Immature natural killer cell (primary cell): ENCODE results near the gene FARSB. TPM values are rescaled to one million over a fixed set of nuclear protein-coding genes. Genes with fewer than 3 reads are reported as not detected.

ENCODE experiments used
- DNase-seq, 3 donors: peaks; one replicate each; pipeline ENCODE4 v3.0.0; 2022; ENCODE audit warnings: mixed read lengths in 1 of 3
- H3K27ac Mint-ChIP-seq, 6 donors: one replicate each; pipeline ENCODE4 v1.8.0; 2020; ENCODE audit warnings: mixed read lengths in 6 of 6, mild to moderate bottlenecking in 5 of 6, inconsistent platforms in 4 of 6, moderate library complexity in 3 of 6
- H3K27me3 Mint-ChIP-seq, 3 donors: one replicate each; pipeline ENCODE4 v1.8.0; 2020 to 2021; ENCODE audit warnings: low read depth in 3 of 3, mild to moderate bottlenecking in 3 of 3, mixed read lengths in 3 of 3, moderate library complexity in 3 of 3, inconsistent platforms in 1 of 3
- H3K36me3 Mint-ChIP-seq, 3 donors: one replicate each; pipeline ENCODE4 v1.8.0; 2020; ENCODE audit warnings: mixed read lengths in 3 of 3, inconsistent platforms in 2 of 3, mild to moderate bottlenecking in 2 of 3
- H3K4me1 Mint-ChIP-seq, 2 donors: one replicate each; pipeline ENCODE4 v1.8.0; 2020; ENCODE audit warnings: inconsistent platforms in 2 of 2, mild to moderate bottlenecking in 2 of 2, mixed read lengths in 2 of 2, moderate library complexity in 1 of 2
- H3K4me3 Mint-ChIP-seq, 5 donors: one replicate each; pipeline ENCODE4 v1.8.0; 2020; ENCODE audit warnings: mild to moderate bottlenecking in 5 of 5, mixed read lengths in 5 of 5, inconsistent platforms in 3 of 5, moderate library complexity in 3 of 5
- H3K9me3 Mint-ChIP-seq, 6 donors: one replicate each; pipeline ENCODE4 v1.8.0; 2020; ENCODE audit warnings: mild to moderate bottlenecking in 6 of 6, mixed read lengths in 6 of 6, inconsistent platforms in 4 of 6, moderate library complexity in 3 of 6
- polyA plus RNA-seq, 3 donors: library from polyadenylated mRNA; unstranded; fragments of 300-500 nt; fragmentation: Illumina TruSeq; gene quantifications; one replicate each; pipeline ENCODE4 v1.2.3, GENCODE V29; 2021

Gene FARSB
- polyA plus RNA-seq, 3 donors from 2014 or later, result 11.3 to 29.2 (median 18.5) TPM

GRCh38 chr2:222673883-222674282 lies 18.0 kb upstream of the FARSB start:
- peaks cover 2 to 28% (median 7%) of the 10 kb centered on the region in 3 donors for H3K27me3 Mint-ChIP-seq
- DNase-seq, result no peak
- H3K4me3 Mint-ChIP-seq, result no peak overlapping the region
- no peaks in the 10 kb centered on the region for H3K36me3 Mint-ChIP-seq
- no peaks in the 10 kb centered on the region for H3K4me1 Mint-ChIP-seq
- H3K27ac Mint-ChIP-seq, result no peak overlapping the region
- no peaks in the 10 kb centered on the region for H3K9me3 Mint-ChIP-seq

GRCh38 chr2:222673273-222673672 lies 17.4 kb upstream of the FARSB start:
- DNase-seq, result no peak
- no peaks in the 10 kb centered on the region for H3K9me3 Mint-ChIP-seq
- peaks cover 2 to 28% (median 7%) of the 10 kb centered on the region in 3 donors for H3K27me3 Mint-ChIP-seq
- no peaks in the 10 kb centered on the region for H3K4me1 Mint-ChIP-seq
- no peaks in the 10 kb centered on the region for H3K36me3 Mint-ChIP-seq
- peak overlapping the region in 1 of 5 donors; percentile 9 for H3K4me3 Mint-ChIP-seq
- H3K27ac Mint-ChIP-seq, result no peak overlapping the region

DNA sequence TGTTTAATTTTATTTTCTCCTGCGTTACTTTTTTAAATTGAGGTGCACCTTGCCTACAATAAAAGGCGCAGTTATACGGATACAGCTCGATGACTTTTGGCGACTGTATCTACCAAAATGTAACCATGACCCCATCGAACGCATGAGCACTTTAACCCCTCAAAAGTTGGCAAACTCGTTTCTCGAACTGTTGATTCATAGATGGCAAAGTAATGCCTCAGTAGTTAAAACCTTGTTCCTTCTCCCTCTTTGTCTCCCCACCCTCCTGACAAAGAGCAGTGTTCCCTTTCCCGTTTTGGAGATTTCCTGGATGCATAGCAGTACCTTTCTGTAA lies 16.1 kb upstream of the FARSB start:
- no peak for DNase-seq
- Mint-ChIP-seq H3K36me3 (no peaks in the 10 kb centered on the region), H3K9me3 (no peaks in the 10 kb centered on the region), H3K27me3 (peaks cover 6 to 28% (median 7%) of the 10 kb centered on the region in 3 donors), H3K4me3 (peak overlapping the region in 1 of 5 donors; percentile 8), H3K4me1 (no peaks in the 10 kb centered on the region), H3K27ac (no peak overlapping the region)

GRCh38 chr2:222671259-222672067 lies 15.6 kb upstream of the FARSB start, which contains the start of gene MOGAT1:
Gene MOGAT1, plus strand, starts transcription at chr2:222671658. Its CDS starts 128 bp downstream, at chr2:222671786.
- no peaks in the 10 kb centered on the region for H3K36me3 Mint-ChIP-seq
- peak within 1 kb of the TSS in 1 of 5 donors; percentile 8 for H3K4me3 Mint-ChIP-seq
- H3K27ac Mint-ChIP-seq, result no peak within 1 kb of the TSS
- no peaks in the 10 kb centered on the region for H3K4me1 Mint-ChIP-seq
- H3K9me3 Mint-ChIP-seq, result no peaks in the 10 kb centered on the region
- DNase-seq, result no peak
- peaks cover 6 to 28% (median 7%) of the 10 kb centered on the region in 3 donors for H3K27me3 Mint-ChIP-seq

GRCh38 chr2:222670191-222671038 lies 14.5 kb upstream of the FARSB start:
- no peak for DNase-seq
- Mint-ChIP-seq H3K27me3 (peaks cover 6 to 24% (median 7%) of the 10 kb centered on the region in 3 donors), H3K4me1 (no peaks in the 10 kb centered on the region), H3K4me3 (no peak overlapping the region), H3K9me3 (no peaks in the 10 kb centered on the region), H3K36me3 (no peaks in the 10 kb centered on the region), H3K27ac (no peak overlapping the region)

DNA sequence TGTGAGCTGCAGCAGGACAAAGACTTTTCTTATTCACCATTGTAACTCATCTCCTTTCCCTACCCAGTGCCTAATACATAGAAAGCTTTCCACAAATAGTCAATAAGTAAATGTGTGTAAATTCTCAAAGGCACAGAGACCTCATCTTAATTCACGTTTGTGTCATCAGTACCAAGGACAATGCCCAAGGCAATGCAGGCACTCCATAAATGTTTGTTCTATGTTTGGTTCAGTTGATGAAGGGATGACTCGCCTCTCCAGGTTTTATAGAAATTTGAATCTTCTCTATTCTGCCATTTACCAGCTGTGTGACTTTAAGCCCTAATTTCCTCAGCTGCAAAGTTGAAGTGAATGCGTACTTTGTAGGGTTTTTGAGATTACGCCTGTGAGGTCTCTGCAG lies 13.5 kb upstream of the FARSB start:
- Mint-ChIP-seq H3K36me3 (no peaks in the 10 kb centered on the region), H3K4me1 (no peaks in the 10 kb centered on the region), H3K27me3 (peaks cover 6 to 24% (median 7%) of the 10 kb centered on the region in 3 donors), H3K4me3 (no peak overlapping the region), H3K9me3 (no peaks in the 10 kb centered on the region), H3K27ac (no peak overlapping the region)
- no peak for DNase-seq

DNA sequence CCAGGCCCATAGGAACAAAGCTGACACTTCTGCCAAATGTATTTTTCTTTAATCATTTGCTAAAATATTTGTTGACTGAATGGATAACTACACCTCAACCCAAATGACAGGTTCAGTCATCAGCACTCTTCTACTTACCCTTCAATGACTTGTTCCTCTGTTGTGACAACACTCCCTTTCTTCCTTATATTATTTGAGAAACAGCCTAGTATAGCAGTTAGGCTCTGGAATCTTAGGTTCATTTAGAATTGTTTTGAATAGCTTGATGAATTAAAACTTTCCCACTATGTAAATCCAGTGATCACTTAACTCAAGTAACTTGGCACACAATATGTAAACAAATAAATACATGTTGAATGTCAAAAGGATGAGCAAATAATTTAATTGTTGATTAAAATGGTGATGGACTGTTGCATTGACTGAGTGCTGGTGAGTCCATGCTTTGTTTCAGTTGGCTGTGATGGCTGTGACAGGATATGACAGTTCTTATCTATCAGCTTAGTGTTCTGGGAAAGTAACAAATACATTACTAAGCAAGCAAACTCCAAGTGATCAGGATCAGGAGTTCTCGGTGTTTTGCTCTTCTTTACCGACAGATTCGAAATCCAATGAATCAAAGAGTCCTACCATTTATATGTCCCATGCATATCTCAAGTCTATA lies 12.7 kb upstream of the FARSB start:
- DNase-seq, result no peak
- H3K27me3 Mint-ChIP-seq, result peaks cover 6 to 22% (median 7%) of the 10 kb centered on the region in 3 donors
- H3K4me1 Mint-ChIP-seq, result no peaks in the 10 kb centered on the region
- H3K9me3 Mint-ChIP-seq, result no peaks in the 10 kb centered on the region
- H3K4me3 Mint-ChIP-seq, result no peak overlapping the region
- no peak overlapping the region for H3K27ac Mint-ChIP-seq
- no peaks in the 10 kb centered on the region for H3K36me3 Mint-ChIP-seq

- no peaks in the 10 kb centered on the region for H3K9me3 Mint-ChIP-seq
- H3K27me3 Mint-ChIP-seq, result peaks cover 0 to 3% (median 2%) of the 10 kb centered on the region in 3 donors
- no peaks in the 10 kb centered on the region for H3K4me1 Mint-ChIP-seq
- H3K27ac Mint-ChIP-seq, result no peak overlapping the region
- no peaks in the 10 kb centered on the region for H3K36me3 Mint-ChIP-seq
- H3K4me3 Mint-ChIP-seq, result no peak overlapping the region
- no peak for DNase-seq
Measured at GRCh38 chr2:222663479-222663878, 7.6 kb upstream of the FARSB start.

GRCh38 chr2:222656526-222657446 lies 894 bp upstream of the FARSB start:
- Mint-ChIP-seq H3K27ac (peak overlapping the region; percentile 97 to 100 (median 100)), H3K36me3 (no peaks in the 10 kb centered on the region), H3K9me3 (no peaks in the 10 kb centered on the region), H3K4me1 (peaks cover 36 to 50% of the 10 kb centered on the region in 2 donors), H3K27me3 (peaks cover 5 to 12% (median 11%) of the 10 kb centered on the region in 3 donors), H3K4me3 (peak overlapping the region; percentile 90 to 100 (median 99))
- DNase-seq, result no peak

- no peaks in the 10 kb centered on the region for H3K9me3 Mint-ChIP-seq
- H3K4me3 Mint-ChIP-seq, result peak overlapping the region in 2 of 5 donors; percentile 27 to 53
- peak overlapping the region in 3 of 6 donors; percentile 7 to 86 (median 11) for H3K27ac Mint-ChIP-seq
- DNase-seq, result no peak
- H3K4me1 Mint-ChIP-seq, result peaks cover 38 to 56% of the 10 kb centered on the region in 2 donors
- H3K27me3 Mint-ChIP-seq, result peaks cover 5 to 12% (median 8%) of the 10 kb centered on the region in 3 donors
- H3K36me3 Mint-ChIP-seq, result no peaks in the 10 kb centered on the region
Measured at GRCh38 chr2:222653280-222653679, 2.6 kb downstream of the FARSB start.

GRCh38 chr2:222652491-222653255 lies 3.2 kb downstream of the FARSB start:
- Mint-ChIP-seq H3K27ac (peak overlapping the region in 3 of 6 donors; percentile 7 to 86 (median 11)), H3K4me1 (peaks cover 38 to 56% of the 10 kb centered on the region in 2 donors), H3K27me3 (peaks cover 6 to 12% (median 8%) of the 10 kb centered on the region in 3 donors), H3K36me3 (no peaks in the 10 kb centered on the region), H3K9me3 (no peaks in the 10 kb centered on the region), H3K4me3 (peak overlapping the region in 2 of 5 donors; percentile 27 to 53)
- no peak for DNase-seq

DNA sequence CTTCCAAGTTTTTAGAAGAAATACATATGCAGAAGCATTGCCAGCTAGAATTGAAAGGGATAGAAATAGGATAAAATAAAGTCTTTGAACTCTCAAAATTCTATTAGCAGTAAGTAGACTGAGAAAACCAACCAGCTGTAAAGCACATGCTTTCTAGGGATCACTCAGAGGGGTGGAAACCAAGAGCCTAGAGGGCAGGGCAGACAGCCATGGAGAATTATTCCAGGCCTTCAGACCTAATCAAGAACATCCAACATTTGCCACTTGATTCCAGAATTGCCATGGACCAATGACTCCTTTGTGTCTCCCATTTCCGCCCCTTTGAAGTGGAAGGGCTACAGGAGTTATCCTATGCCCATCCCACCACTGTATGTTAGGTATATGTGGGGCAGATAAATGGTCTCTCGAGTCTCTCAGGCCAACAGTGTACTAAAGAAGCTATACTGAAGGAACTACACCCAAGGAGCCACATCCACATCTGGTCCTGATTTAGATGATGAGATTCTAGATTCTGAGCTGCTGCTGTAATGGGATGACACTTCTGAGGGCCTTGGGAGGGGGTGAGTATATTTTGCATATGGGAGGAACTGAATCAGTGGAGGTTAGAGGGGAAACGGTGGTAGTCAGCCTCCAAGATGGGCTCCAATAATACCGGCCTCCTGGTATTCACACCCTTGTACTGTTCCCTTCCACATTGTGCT lies 4.0 kb downstream of the FARSB start:
- H3K27ac Mint-ChIP-seq, result peak overlapping the region in 1 of 6 donors; percentile 18
- H3K9me3 Mint-ChIP-seq, result no peaks in the 10 kb centered on the region
- H3K4me3 Mint-ChIP-seq, result no peak overlapping the region
- peaks cover 35 to 53% of the 10 kb centered on the region in 2 donors for H3K4me1 Mint-ChIP-seq
- peaks cover 6 to 11% (median 8%) of the 10 kb centered on the region in 3 donors for H3K27me3 Mint-ChIP-seq
- peaks cover 0 to 1% (median 0%) of the 10 kb centered on the region in 3 donors for H3K36me3 Mint-ChIP-seq
- DNase-seq, result no peak
